Epithelial cell of alveolus of lung (primary cell): Measurements from ENCODE around the gene GALNT3. TPM values are rescaled to one million over a fixed set of nuclear protein-coding genes. Genes with fewer than 3 reads are reported as not detected.

Experiments
- total RNA-seq: library from RNA; depleted of rRNA; stranded (reverse); fragments of >200 nt; gene quantifications from 2 replicates; pipeline ENCODE4 v1.2.1, GENCODE V29; 2015

GALNT3 gene
- 0.56 and 3.6 TPM in 2 replicates for total RNA-seq

GRCh38 chr2:165793779-165794535, at the start of gene GALNT3:
Gene GALNT3, minus strand, starts transcription at chr2:165794247. Its CDS starts 23,547 bp downstream, at chr2:165770700.

Other genes starting within 250 kb of the GALNT3 start
- 7.6 and 25.1 TPM in 2 replicates for gene TTC21B, start 159.5 kb upstream of the GALNT3 start, total RNA-seq